ENCODE results near the gene PYGO2. TPM values are rescaled to one million over a fixed set of nuclear protein-coding genes. Genes with fewer than 3 reads are reported as not detected.
"Not testable (repeated sequence)": the region's sequence is repeated elsewhere in the genome, so short reads cannot be mapped to it uniquely, and the experiment has no call there.

The PYGO2 gene
- total and polyA plus RNA-seq, 3 experiments from 2014 or later = 34.2 to 42.6 (median 35.3) TPM

DNA sequence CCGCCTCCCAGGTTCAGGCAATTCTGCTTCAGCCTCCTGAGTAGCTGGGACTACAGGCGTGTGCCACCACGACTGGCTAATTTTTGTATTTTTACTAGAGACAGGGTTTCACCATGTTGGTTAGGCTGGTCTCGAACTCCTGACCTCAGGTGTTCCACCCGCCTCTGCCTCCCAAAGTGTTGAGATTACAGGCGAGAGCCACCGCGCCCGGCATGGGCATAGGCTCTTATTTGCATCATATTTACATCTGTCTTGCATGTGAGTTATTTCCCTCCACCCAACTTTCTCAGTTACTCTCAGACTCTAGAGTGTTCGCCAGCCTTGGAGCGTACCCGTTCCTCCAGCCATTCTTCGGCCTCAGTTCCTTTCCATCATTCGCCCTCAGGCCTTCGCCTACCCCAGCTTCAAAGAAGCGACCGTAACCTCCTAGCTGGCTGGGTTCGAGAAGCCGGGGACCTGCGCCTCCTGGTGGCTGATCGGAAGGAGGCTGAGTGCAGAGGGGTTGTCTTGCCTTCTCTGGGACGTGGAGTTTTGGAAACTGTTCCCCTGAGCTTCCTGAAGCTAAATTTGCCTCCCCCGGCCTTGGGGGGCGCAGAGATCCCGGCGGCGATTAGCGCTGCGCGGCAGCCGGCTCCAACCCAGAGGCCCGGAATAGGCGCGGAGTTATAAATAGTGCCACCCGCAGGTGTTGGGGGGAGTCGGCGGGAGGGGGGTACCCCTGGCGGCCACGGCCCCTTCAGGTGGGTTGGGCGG is 37.4 kb upstream of the PYGO2 start:
- H3K4me3 Mint-ChIP-seq = peak overlapping the region; percentile 77 to 97 (median 83)
- peak overlapping the region; percentile 29 for H3K4me3 ChIP-seq (ENCODE audit: low read length)
- H3K27ac Mint-ChIP-seq = peak overlapping the region; percentile 89 to 97 (median 92)

DNA sequence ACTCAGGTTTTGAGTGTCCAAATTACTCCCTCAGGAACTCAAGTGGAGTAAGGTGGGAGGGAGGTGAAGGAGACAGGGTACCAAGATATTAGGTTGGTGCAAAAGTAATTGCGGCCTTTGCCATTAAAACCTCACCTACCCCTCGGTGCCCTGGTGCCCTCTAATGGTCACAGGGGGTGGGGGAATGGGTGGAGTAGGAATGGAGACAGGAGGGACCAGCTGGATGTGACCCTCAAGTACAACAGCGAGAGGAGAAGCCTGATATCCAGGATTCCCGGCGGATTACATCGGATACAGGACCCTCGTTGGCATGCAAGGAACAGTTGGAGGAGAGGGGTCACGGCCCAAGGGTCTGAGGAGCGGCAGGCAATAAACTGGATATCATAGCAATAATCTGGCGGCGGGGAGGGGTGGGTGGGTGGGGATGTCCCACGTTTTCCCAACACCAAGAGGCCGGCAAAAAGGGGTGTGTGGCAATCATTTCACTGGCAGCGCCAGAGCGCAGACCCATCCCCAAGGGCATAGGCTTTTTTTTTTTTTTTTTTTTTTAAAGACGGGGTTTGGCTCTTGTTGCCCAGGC is 36.7 kb upstream of the PYGO2 start:
- Mint-ChIP-seq H3K9me3 (no peaks in the 10 kb centered on the region), H3K27ac (peak overlapping the region in 3 of 8 donors; percentile 9 to 94 (median 92))

More for the DNA sequence above, 37.4 kb upstream of the PYGO2 start:
- Mint-ChIP-seq H3K36me3 (peaks cover 0 to 7% (median 0%) of the 10 kb centered on the region in 3 donors), H3K4me1 (peaks cover 23 to 29% (median 26%) of the 10 kb centered on the region in 3 donors), H3K9me3 (no peaks in the 10 kb centered on the region), H3K27me3 (no peaks in the 10 kb centered on the region)
- H3K9me3 ChIP-seq (ENCODE audit: low read length) = no peaks in the 10 kb centered on the region
- peaks cover 13% of the 10 kb centered on the region for H3K4me1 ChIP-seq (ENCODE audit: insufficient read depth, low read length)
- DNase-seq = peak in 4 of 5 donors; percentile 47 to 72 (median 56)
- CTCF ChIA-PET = interaction anchor here (0.7 to 13.6 kb wide), 23 partner anchors 13 to 86 kb away, joined by 3 to 207 read pairs (median 6); partner anchors contain the start of genes ADAM15, CKS1B, FLAD1 and PBXIP1
- POLR2A ChIA-PET = interaction anchor here (0.5 to 2.1 kb wide), 7 partner anchors 15 to 390 kb away, joined by 3 to 11 read pairs (median 6); partner anchors contain the start of genes CKS1B, FLAD1 and PBXIP1
- H3K36me3 ChIP-seq (ENCODE audit: insufficient read depth, low read length) = no peaks in the 10 kb centered on the region
- no peaks in the 10 kb centered on the region for H3K27me3 ChIP-seq (ENCODE audit: insufficient read depth, low read length, poor library complexity, severe bottlenecking)
- peak overlapping the region; percentile 84 for H3K27ac ChIP-seq (ENCODE audit: low read depth, low read length)

DNA sequence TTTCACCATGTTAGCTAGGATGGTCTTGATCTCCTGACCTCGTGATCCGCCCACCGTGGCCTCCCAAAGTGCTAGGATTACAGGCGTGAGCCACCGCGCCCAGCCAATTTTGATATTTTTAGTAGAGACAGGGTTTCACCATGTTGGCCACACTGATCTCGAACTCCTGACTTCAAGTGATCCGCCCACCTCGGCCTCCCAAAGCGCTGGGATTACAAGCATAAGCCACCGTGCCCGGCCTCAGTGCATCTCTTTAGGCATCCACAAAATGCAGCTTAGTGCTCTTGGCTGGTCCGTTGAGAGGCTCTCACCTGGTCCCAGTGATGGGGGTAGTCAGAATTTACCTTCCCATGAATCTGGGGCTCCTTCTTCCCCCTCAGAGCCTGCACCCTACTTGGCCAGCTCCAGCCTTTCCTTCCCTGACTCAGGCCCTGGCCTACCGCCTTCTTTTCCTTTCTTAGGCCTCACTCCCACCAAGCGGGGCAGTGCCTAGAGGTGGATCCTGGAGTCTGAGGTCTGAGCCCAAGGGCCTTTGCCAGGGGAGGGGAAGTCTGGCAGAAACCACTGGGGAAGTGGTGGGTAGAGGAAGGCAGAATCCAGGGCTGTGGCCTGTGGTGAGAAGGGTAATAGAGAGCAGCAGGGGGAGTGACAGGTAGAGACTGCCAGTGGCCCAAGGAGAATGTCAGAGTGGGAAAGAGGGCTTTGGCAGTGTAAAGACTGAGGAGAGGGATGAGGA is 35.6 kb upstream of the PYGO2 start:
- Mint-ChIP-seq H3K4me1 (peaks cover 18 to 22% (median 22%) of the 10 kb centered on the region in 3 donors), H3K4me3 (peak overlapping the region in 1 of 7 donors; percentile 64), H3K27ac (peak overlapping the region in 3 of 8 donors; percentile 66 to 88 (median 68)), H3K27me3 (no peaks in the 10 kb centered on the region), H3K9me3 (no peaks in the 10 kb centered on the region), H3K36me3 (peaks cover 0 to 10% (median 0%) of the 10 kb centered on the region in 3 donors)
- CTCF ChIA-PET = interaction anchor here (1.2 to 13.6 kb wide), 5 partner anchors 11 to 61 kb away, joined by 3 to 207 read pairs (median 10); partner anchors contain the start of genes FLAD1, PBXIP1 and PMVK
- peak in 1 of 5 donors; percentile 26 for DNase-seq
- Histone ChIP-seq H3K9me3 (ENCODE audit: low read length) (no peaks in the 10 kb centered on the region), H3K4me3 (ENCODE audit: low read length) (no peak overlapping the region), H3K4me1 (ENCODE audit: insufficient read depth, low read length) (peaks cover 12% of the 10 kb centered on the region), H3K36me3 (ENCODE audit: insufficient read depth, low read length) (no peaks in the 10 kb centered on the region), H3K27me3 (ENCODE audit: insufficient read depth, low read length, poor library complexity, severe bottlenecking) (no peaks in the 10 kb centered on the region), H3K27ac (ENCODE audit: low read depth, low read length) (no peak overlapping the region)
- POLR2A ChIA-PET = interaction anchor here (1.1 kb wide), 1 partner anchor 37 kb away, joined by 3 read pairs; no protein-coding TSS in a partner anchor

More for the DNA sequence above, 36.7 kb upstream of the PYGO2 start:
- CTCF ChIA-PET = interaction anchor here (0.7 to 13.6 kb wide), 22 partner anchors 13 to 76 kb away, joined by 3 to 207 read pairs (median 6); partner anchors contain the start of genes ADAM15, CKS1B, FLAD1 and PBXIP1
- H3K27me3 ChIP-seq (ENCODE audit: insufficient read depth, low read length, poor library complexity, severe bottlenecking) = no peaks in the 10 kb centered on the region
- H3K4me1 ChIP-seq (ENCODE audit: insufficient read depth, low read length) = peaks cover 12% of the 10 kb centered on the region
- no peaks in the 10 kb centered on the region for H3K9me3 ChIP-seq (ENCODE audit: low read length)
- Mint-ChIP-seq H3K4me3 (peak overlapping the region in 5 of 7 donors; percentile 41 to 97 (median 44)), H3K4me1 (peaks cover 18 to 23% (median 22%) of the 10 kb centered on the region in 3 donors), H3K27me3 (no peaks in the 10 kb centered on the region), H3K36me3 (peaks cover 0 to 5% (median 0%) of the 10 kb centered on the region in 3 donors)
- H3K36me3 ChIP-seq (ENCODE audit: insufficient read depth, low read length) = no peaks in the 10 kb centered on the region
- DNase-seq = peak in 1 of 5 donors; percentile 26
- H3K4me3 ChIP-seq (ENCODE audit: low read length) = no peak overlapping the region
- H3K27ac ChIP-seq (ENCODE audit: low read depth, low read length) = no peak overlapping the region
- POLR2A ChIA-PET = interaction anchor here (0.7 to 2.1 kb wide), 3 partner anchors 23 to 47 kb away, joined by 6 to 11 read pairs (median 7); partner anchors contain the start of genes CKS1B and PBXIP1

DNA sequence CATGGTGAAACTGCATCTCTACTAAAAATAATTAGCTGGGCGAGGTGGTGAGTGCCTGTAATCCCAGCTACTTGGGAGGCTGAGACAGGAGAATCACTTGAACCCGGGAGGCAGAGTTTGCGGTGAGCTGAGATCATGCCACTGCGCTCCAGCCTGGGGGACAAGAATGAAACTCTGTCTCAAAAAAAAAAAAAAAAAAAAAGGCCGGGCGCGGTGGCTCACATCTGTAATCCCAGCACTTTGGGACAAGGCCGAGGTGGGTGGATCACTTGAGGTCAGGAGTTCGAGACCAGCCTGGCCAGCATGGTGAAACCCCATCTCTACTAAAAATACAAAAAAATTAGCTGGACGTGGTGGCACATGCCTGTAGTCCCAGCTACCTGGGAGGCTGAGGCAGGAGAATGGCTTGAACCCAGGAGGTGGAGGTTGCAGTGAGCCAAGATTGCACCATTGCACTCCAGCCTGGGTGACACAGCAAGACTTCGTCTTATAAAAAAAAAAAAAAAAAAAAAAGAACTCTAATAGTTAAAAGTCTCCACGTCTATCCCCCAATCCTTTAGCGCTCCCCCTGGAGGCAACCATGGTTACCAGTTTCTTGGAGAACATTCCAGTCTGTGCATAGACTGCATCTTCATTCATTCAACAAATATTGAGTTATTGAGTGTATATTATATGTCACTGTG is 33.9 kb upstream of the PYGO2 start:
- not testable (repeated sequence) for H3K27me3 ChIP-seq (ENCODE audit: insufficient read depth, low read length, poor library complexity, severe bottlenecking); H3K9me3 Mint-ChIP-seq; H3K36me3 ChIP-seq (ENCODE audit: insufficient read depth, low read length); H3K9me3 ChIP-seq (ENCODE audit: low read length); H3K4me3 ChIP-seq (ENCODE audit: low read length); H3K27me3 Mint-ChIP-seq
- DNase-seq = peak in 1 of 5 donors; percentile 45
- ChIA-PET POLR2A (interaction anchor here (0.7 to 2.3 kb wide), 2 partner anchors 12 to 63 kb away, joined by 7 to 8 read pairs; partner anchors contain the start of gene FLAD1), CTCF (interaction anchor here (0.7 to 13.6 kb wide), 6 partner anchors 10 to 59 kb away, joined by 3 to 207 read pairs (median 10); partner anchors contain the start of genes FLAD1, PBXIP1, PMVK and PYGO2)
- Mint-ChIP-seq H3K36me3 (peaks cover 0 to 16% (median 0%) of the 10 kb centered on the region in 3 donors), H3K27ac (peak overlapping the region in 2 of 8 donors; percentile 1 to 12), H3K4me3 (peak overlapping the region in 1 of 7 donors; percentile 18), H3K4me1 (peaks cover 18 to 22% (median 22%) of the 10 kb centered on the region in 3 donors)
- peaks cover 12% of the 10 kb centered on the region for H3K4me1 ChIP-seq (ENCODE audit: insufficient read depth, low read length)
- H3K27ac ChIP-seq (ENCODE audit: low read depth, low read length) = peak overlapping the region; percentile 32

DNA sequence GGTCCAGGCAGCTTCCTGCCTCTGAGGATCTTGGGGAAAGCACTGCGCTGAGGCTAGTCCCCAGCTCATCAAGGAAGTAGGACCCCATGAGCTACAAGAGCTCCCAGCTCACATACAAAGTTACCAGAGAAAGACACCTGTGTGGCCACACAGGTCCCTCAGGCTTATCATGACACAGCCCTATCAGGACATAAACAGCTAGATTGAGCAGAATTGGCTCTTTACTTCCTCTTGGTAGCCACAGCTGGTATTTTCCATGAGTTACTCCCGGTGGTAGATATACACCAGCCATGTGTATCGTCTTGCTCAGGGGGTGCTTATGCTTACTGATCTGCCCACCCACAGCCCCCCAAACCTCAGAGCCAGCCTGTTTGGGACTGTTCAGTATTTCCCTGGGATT is 33.0 kb upstream of the PYGO2 start:
- no peaks in the 10 kb centered on the region for H3K27me3 ChIP-seq (ENCODE audit: insufficient read depth, low read length, poor library complexity, severe bottlenecking)
- Mint-ChIP-seq H3K27ac (peak overlapping the region in 1 of 8 donors; percentile 13), H3K27me3 (no peaks in the 10 kb centered on the region), H3K4me1 (peaks cover 15 to 22% (median 18%) of the 10 kb centered on the region in 3 donors), H3K4me3 (peak overlapping the region in 1 of 7 donors; percentile 9), H3K36me3 (peaks cover 0 to 25% (median 0%) of the 10 kb centered on the region in 3 donors), H3K9me3 (no peaks in the 10 kb centered on the region)
- no peaks in the 10 kb centered on the region for H3K9me3 ChIP-seq (ENCODE audit: low read length)
- DNase-seq = peak in 1 of 5 donors; percentile 38
- peak overlapping the region; percentile 32 for H3K27ac ChIP-seq (ENCODE audit: low read depth, low read length)
- ChIA-PET CTCF (interaction anchor here (1.0 to 13.6 kb wide), 7 partner anchors 9 to 58 kb away, joined by 3 to 207 read pairs (median 3); partner anchors contain the start of genes FLAD1 and PMVK), POLR2A (interaction anchor here (2.3 kb wide), 1 partner anchor 11 kb away, joined by 7 read pairs; the partner anchor contains the start of gene FLAD1)
- peaks cover 9% of the 10 kb centered on the region for H3K36me3 ChIP-seq (ENCODE audit: insufficient read depth, low read length)
- no peak overlapping the region for H3K4me3 ChIP-seq (ENCODE audit: low read length)
- H3K4me1 ChIP-seq (ENCODE audit: insufficient read depth, low read length) = peaks cover 14% of the 10 kb centered on the region

DNA sequence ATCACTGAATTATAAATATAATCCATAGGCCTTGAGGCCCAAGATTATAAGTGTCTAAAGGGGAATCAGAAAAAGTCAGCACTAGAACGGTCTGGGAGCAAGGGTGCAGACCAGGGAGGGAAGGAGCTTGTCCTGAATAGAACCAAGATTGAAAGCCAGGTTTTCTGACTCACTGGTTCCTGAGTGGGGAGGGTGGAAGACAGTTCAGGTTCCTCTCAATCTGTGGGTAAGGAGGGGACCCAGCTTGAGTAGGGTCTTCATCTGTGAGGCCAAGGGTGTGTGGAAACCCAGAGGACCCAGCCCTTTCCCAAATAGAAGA is 32.6 kb upstream of the PYGO2 start:
- H3K4me1 ChIP-seq (ENCODE audit: insufficient read depth, low read length) = peaks cover 16% of the 10 kb centered on the region
- peak overlapping the region; percentile 32 for H3K27ac ChIP-seq (ENCODE audit: low read depth, low read length)
- CTCF ChIA-PET = interaction anchor here (1.0 to 13.6 kb wide), 7 partner anchors 8 to 58 kb away, joined by 3 to 207 read pairs (median 3); partner anchors contain the start of genes FLAD1 and PMVK
- Mint-ChIP-seq H3K4me1 (peaks cover 16 to 24% (median 19%) of the 10 kb centered on the region in 3 donors), H3K4me3 (peak overlapping the region in 1 of 7 donors; percentile 9), H3K27ac (peak overlapping the region in 3 of 8 donors; percentile 3 to 52 (median 13)), H3K9me3 (no peaks in the 10 kb centered on the region), H3K36me3 (peaks cover 0 to 28% (median under 1%) of the 10 kb centered on the region in 3 donors), H3K27me3 (no peaks in the 10 kb centered on the region)
- POLR2A ChIA-PET = interaction anchor here (2.3 kb wide), 1 partner anchor 10 kb away, joined by 7 read pairs; the partner anchor contains the start of gene FLAD1
- peak in 1 of 5 donors; percentile 3 for DNase-seq
- H3K9me3 ChIP-seq (ENCODE audit: low read length) = no peaks in the 10 kb centered on the region
- H3K36me3 ChIP-seq (ENCODE audit: insufficient read depth, low read length) = peaks cover 11% of the 10 kb centered on the region
- no peaks in the 10 kb centered on the region for H3K27me3 ChIP-seq (ENCODE audit: insufficient read depth, low read length, poor library complexity, severe bottlenecking)
- no peak overlapping the region for H3K4me3 ChIP-seq (ENCODE audit: low read length)

Measured in CD8-positive, alpha-beta memory T cell (primary cell).